Hematopoietic multipotent progenitor cell treated with erythropoietin and hydrocortisone succinate and interleukin-3 and kit ligand, for 4 days (in vitro differentiated cells): ENCODE measurements around the gene ATG9A.
A peak's percentile ranks its signal among the peaks of the same experiment; 100 is the strongest.

Source experiments
- DNase-seq: peaks from one replicate; pipeline ENCODE4 v3.0.0-alpha.2; 2015

The ATG9A gene

GRCh38 chr2:219252084-219252483 lies 22.6 kb upstream of the ATG9A start:
- no peak for DNase-seq

- peak; percentile 50 for DNase-seq
Measured at GRCh38 chr2:219251656-219252055, 22.2 kb upstream of the ATG9A start.

DNA sequence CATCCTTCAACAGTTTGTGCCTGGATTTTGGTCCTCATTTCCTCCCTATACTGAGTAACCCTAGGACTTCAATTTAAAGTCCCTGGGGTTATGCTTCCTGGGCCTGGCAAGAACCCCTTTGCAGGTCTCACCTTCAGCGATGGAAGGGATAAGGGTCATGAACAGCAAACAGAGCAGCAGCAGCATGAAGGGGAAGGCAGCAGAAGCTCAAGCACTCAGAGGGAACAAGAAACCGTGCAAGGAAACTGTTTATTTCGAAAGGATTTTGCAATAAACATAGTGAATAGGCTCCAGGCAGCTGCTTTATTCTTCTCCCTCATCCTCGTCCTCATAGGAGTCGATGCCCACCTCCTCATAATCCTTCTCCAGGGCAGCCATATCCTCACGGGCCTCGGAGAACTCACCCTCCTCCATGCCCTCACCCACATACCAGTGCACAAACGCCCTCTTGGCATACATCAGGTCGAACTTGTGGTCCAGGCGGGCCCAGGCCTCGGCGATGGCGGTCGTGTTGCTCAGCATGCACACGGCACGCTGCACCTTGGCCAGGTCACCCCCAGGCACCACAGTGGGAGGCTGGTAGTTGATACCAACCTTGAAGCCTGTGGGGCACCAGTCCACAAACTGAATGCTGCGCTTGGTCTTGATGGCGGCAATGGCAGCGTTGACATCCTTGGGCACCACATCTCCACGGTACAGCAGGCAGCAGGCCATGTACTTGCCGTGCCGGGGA lies 20.8 kb upstream of the ATG9A start:
- DNase-seq, result peak; percentile 44

GRCh38 chr2:219249203-219249980 lies 20.0 kb upstream of the ATG9A start:
- peak; percentile 74 for DNase-seq

DNA sequence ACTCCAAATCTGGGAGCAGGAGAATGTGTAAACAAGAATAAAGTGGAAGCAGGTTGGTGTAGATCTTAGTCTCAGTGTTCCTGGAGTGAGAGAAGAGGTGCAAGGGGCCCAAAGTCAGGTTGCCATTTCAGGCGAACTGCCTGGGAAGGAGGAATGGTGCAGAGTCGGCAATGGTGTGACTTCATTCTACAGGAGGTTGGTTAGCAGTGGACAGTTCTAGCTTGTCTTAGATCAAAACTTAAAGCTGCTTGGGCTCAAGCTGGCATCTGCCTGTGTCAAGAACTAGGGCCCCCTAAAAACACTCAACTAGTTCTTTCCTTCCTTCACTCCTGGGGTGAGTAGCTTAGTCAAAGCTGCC lies 19.4 kb upstream of the ATG9A start:
- DNase-seq, result no peak

DNA sequence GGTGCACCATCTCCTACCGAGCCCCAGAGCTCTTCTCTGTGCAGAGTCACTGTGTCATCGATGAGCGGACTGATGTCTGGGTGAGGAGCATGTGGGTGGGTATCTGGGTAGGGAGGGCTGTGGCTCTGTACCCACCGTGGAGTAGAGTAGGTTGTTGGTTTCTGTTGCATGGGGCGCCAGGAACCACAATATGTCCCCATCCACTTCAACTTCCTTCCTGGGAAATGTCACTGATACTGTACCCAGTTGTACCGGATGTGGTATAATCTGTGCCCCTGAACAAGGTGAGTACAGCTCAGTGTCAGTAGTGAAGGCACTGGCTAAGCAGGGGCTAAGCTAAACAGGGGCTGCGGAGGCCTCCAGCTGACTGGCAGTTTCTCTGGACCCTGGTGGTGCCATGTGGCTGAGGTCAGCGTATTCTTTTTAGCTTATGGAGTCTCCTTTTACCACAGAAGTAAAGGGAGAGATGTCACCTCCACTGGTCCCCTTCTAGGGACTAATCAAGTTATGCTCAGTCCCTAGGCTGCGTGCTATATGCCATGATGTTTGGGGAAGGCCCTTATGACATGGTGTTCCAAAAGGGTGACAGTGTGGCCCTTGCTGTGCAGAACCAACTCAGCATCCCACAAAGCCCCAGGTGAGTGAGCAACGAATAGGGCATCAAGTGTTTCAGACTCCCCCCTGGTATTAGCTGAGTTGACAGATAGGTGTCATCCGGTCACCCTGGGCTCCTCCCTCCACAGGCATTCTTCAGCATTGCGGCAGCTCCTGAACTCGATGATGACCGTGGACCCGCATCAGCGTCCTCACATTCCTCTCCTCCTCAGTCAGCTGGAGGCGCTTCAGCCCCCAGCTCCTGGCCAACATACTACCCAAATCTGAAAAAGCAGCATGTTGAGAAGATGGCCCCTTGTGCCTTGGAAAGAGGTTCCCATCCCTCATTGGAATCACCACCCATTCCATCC lies 18.5 kb upstream of the ATG9A start:
- peak; percentile 79 for DNase-seq

GRCh38 chr2:219246559-219246958 lies 17.1 kb upstream of the ATG9A start:
- DNase-seq, result no peak

DNA sequence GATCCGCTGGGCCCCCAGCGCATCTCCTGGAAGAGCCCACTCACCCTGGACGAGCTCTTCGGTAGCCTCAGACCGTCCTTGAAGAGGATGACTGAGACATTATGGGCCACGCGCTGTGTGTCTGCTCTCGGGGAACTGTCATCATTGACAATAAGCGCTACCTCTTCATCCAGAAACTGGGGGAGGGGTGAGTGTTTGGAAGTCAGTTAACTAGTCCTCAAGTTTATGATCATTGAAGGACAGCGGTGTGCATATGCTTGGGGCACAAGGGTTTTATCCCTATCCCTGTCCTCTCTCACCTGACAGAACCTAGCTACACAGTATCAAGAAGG lies 16.4 kb upstream of the ATG9A start:
- no peak for DNase-seq

- peak; percentile 95 for DNase-seq
Measured at GRCh38 chr2:219245148-219245898, 15.9 kb upstream of the ATG9A start, which contains the start of the genes GLB1L and STK16. GLB1L (minus strand) TSS chr2:219245444; CDS start chr2:219243573, 1,871 bp downstream. STK16 (plus strand) TSS chr2:219245479; CDS start chr2:219246000, 521 bp downstream.

GRCh38 chr2:219244789-219245147 lies 15.3 kb upstream of the ATG9A start:
- no peak for DNase-seq

DNA sequence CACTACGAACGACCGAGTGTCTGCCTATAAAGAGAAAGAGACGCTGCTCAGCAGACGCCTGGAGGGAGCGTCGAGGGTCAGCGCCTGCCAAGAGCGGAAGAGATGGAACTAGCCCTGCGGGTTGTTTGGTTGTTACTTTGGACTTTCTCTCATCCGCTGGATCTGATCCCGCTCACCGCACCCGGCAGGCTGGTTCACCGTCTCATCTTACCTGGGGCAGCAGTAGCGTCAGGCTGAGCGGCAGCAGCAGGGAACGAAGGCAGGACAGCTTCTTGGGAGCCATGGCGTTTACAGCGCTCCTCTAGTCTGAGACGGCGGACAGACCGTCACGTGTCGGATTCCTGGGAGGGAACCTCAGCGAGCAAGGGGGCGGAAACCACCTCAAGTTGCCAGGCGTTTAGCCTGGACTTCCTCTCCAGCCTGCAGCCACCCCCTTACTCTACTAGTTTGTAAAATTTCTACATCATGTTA lies 13.9 kb upstream of the ATG9A start:
- DNase-seq, result peak; percentile 63

DNA sequence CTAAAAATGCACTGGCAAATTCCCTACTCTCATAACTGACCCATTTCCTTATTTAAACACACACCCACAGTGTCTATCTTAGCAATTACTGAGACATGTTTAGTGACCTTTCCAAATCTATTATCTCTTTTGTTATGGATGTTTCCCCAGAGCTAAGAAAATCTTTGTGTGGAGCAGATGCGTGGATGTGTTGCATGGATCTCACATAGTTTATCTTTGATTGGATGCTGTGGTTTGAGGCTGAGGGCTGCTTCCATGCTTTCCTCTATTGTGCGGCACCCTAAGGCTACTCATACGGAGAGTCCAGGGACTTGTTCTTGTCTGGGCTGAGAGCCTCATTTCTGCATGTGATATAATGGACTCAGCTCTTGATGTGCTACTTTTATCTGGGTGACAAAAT lies 4.9 kb upstream of the ATG9A start:
- no peak for DNase-seq

GRCh38 chr2:219230059-219230540 lies 664 bp upstream of the ATG9A start:
- DNase-seq, result peak; percentile 68

DNA sequence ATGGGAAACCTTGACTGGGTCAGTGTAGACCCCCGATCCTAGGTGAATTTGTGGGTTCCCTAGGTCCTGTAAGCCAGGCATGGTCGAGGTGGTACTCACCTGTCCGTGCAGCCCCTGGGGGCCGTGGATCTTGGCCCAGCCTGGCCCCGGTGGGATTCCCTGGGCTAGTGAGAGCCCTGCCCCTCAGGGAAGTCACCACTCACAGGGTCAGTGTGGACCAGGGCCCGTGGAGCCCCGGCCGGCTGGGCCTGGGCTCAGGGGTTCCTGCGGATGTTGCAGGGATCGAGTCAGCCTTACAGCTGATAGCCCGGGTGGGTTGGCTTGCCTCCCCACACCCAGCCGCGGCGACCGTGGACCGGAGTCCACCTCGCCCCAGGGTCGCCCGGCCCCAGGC lies 528 bp downstream of the ATG9A start:
- DNase-seq, result no peak

- no peak for DNase-seq
Measured at GRCh38 chr2:219228041-219228910, 1.2 kb downstream of the ATG9A start.

DNA sequence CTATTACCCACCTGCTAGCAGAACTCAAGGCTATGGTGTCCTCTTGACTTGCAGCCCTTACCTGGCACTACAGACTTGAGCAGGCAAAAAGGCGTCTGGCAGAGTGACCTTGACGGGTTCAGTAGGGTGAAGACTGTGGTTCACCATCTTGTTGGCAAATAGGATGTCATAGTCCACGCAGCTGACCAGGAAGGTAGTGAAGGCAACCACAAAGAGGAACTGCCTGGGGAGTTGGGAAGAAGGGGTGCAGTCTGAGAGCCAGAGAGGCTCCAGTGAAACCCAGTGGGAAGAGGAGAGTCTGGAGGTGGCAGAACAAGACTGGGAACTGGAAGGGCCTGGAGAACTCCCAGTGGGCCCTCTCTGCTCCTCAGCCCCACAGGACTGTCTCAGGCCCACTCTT lies 4.1 kb downstream of the ATG9A start:
- DNase-seq, result peak; percentile 65

- DNase-seq, result no peak
Measured at GRCh38 chr2:219223831-219224610, 5.4 kb downstream of the ATG9A start.

- no peak for DNase-seq
Measured at GRCh38 chr2:219221957-219222518, 7.4 kb downstream of the ATG9A start.

DNA sequence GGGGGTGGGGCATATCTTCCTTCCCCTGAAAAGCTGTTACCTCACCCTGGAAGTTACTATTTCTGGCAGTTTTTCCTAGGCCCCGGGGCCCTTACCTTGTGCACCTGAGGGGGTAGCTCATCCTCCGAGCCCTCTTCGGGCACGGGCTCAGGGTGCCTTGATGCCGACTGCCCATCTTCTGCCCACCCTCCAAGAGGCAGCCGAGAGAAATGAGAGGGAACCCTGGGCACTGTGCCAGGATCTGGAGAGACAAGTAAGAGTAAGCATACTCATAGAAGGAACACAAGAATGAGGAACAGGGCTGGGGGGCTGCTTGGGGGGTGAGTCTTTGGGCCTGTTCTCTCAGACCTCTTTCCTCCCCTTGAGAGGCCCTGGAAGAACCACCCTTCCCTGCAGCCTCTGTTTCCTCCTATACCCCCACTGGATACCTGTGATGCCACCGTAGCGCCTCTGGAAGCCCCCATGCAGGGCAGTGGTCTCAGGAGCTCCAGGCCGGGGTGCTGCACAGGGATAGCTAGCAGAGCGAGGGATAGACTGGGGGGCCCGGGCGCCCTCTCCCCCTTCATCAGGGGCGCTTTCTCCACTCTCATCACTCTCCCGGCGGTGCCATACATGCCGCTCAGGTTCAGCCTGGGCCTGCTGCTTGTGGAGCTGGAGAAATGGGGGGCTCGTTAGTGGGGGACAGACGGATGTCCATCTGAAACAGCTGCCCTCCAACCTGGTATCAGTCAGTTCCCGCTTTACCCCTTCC lies 8.6 kb downstream of the ATG9A start:
- no peak for DNase-seq
